Measurements from ENCODE around the gene SERPINF2. TPM values are rescaled to one million over a fixed set of nuclear protein-coding genes. Genes with fewer than 3 reads are reported as not detected.
"Not testable (repeated sequence)": the region's sequence is repeated elsewhere in the genome, so short reads cannot be mapped to it uniquely, and the experiment has no call there.

Gene SERPINF2
- polyA plus RNA-seq, 1 donor from 2014 or later: not detected

GRCh38 chr17:1769822-1770477 is 27.3 kb downstream of the SERPINF2 start:
- Histone ChIP-seq H3F3A (ENCODE audit: insufficient read depth, low read length, poor library complexity, severe bottlenecking) (no peaks in the 10 kb centered on the region), H3K4me2 (ENCODE audit: low read length) (no peak overlapping the region), H3K36me3 (ENCODE audit: insufficient read depth, low read length) (no peaks in the 10 kb centered on the region), H2AFZ (ENCODE audit: low read depth, low read length) (no peak overlapping the region), H3K27ac (ENCODE audit: low read length) (no peak overlapping the region), H3K27me3 (ENCODE audit: insufficient read depth, low read depth, low read length) (no peaks in the 10 kb centered on the region), H3K4me3 (ENCODE audit: low read length) (no peak overlapping the region), H4K20me1 (ENCODE audit: insufficient read depth) (no peaks in the 10 kb centered on the region), H3K79me2 (replicated peaks; ENCODE audit: insufficient read depth, low read length) (no peaks in the 10 kb centered on the region), H3K9me2 (ENCODE audit: insufficient read depth, low read length) (no peaks in the 10 kb centered on the region), H3K9me3 (ENCODE audit: low read length) (no peaks in the 10 kb centered on the region), H3K9ac (ENCODE audit: low read length) (no peak overlapping the region)
- TF ChIP-seq TAF1 (IDR thresholded peaks at IDR 0.05; ENCODE audit: low read depth) (no peak), RAD21 (conservative IDR thresholded peaks at IDR 0.05) (no peak), EP300 (conservative IDR thresholded peaks at IDR 0.05; ENCODE audit: poor library complexity, severe bottlenecking) (no peak), REST (IDR thresholded peaks at IDR 0.05; ENCODE audit: borderline replicate concordance) (no peak)

- not testable (repeated sequence) for H3K36me3 ChIP-seq (ENCODE audit: insufficient read depth, low read length); H3K4me3 ChIP-seq (ENCODE audit: low read length); H3K79me2 ChIP-seq (replicated peaks; ENCODE audit: insufficient read depth, low read length); H3K9ac ChIP-seq (ENCODE audit: low read length); H3K27ac ChIP-seq (ENCODE audit: low read length); H3K9me3 ChIP-seq (ENCODE audit: low read length); H3K9me2 ChIP-seq (ENCODE audit: insufficient read depth, low read length); H2AFZ ChIP-seq (ENCODE audit: low read depth, low read length); H3K27me3 ChIP-seq (ENCODE audit: insufficient read depth, low read depth, low read length); H3K4me2 ChIP-seq (ENCODE audit: low read length); H3F3A ChIP-seq (ENCODE audit: insufficient read depth, low read length, poor library complexity, severe bottlenecking); H4K20me1 ChIP-seq (ENCODE audit: insufficient read depth)
Measured at GRCh38 chr17:1773000-1773695, 30.5 kb downstream of the SERPINF2 start.

GRCh38 chr17:1773696-1774181 is 31.1 kb downstream of the SERPINF2 start:
- Histone ChIP-seq H4K20me1 (ENCODE audit: insufficient read depth) (no peaks in the 10 kb centered on the region), H3K79me2 (replicated peaks; ENCODE audit: insufficient read depth, low read length) (no peaks in the 10 kb centered on the region), H2AFZ (ENCODE audit: low read depth, low read length) (no peak overlapping the region), H3K4me3 (ENCODE audit: low read length) (no peak overlapping the region), H3K27ac (ENCODE audit: low read length) (no peak overlapping the region), H3K4me2 (ENCODE audit: low read length) (no peak overlapping the region), H3K9me3 (ENCODE audit: low read length) (no peaks in the 10 kb centered on the region), H3K27me3 (ENCODE audit: insufficient read depth, low read depth, low read length) (no peaks in the 10 kb centered on the region), H3K9me2 (ENCODE audit: insufficient read depth, low read length) (no peaks in the 10 kb centered on the region), H3K9ac (ENCODE audit: low read length) (no peak overlapping the region), H3F3A (ENCODE audit: insufficient read depth, low read length, poor library complexity, severe bottlenecking) (no peaks in the 10 kb centered on the region), H3K36me3 (ENCODE audit: insufficient read depth, low read length) (no peaks in the 10 kb centered on the region)
- no peak for TF ChIP-seq POLR2AphosphoS5 (IDR thresholded peaks at IDR 0.05)
- no peak for TF ChIP-seq EP300 (conservative IDR thresholded peaks at IDR 0.05; ENCODE audit: poor library complexity, severe bottlenecking)
- no peak for TF ChIP-seq SMC3 (conservative IDR thresholded peaks at IDR 0.05; ENCODE audit: poor library complexity)
- no peak for TF ChIP-seq TAF1 (IDR thresholded peaks at IDR 0.05; ENCODE audit: low read depth)
- no peak for TF ChIP-seq RAD21 (conservative IDR thresholded peaks at IDR 0.05)
- TF ChIP-seq MXI1 (conservative IDR thresholded peaks at IDR 0.05; ENCODE audit: poor library complexity, severe bottlenecking): no peak
- no peak for TF ChIP-seq EZH2 (IDR thresholded peaks at IDR 0.05; ENCODE audit: borderline replicate concordance, insufficient read depth, low read length, poor library complexity, severe bottlenecking)
- no peak for TF ChIP-seq REST (IDR thresholded peaks at IDR 0.05; ENCODE audit: borderline replicate concordance)
- no peak for TF ChIP-seq CTCF (IDR thresholded peaks at IDR 0.05; ENCODE audit: poor library complexity, severe bottlenecking)

Data from neural cell (in vitro differentiated cells).